Liver (tissue), 9 donors: Measurements from ENCODE around the gene CAMK1D. TPM values are rescaled to one million over a fixed set of nuclear protein-coding genes. Genes with fewer than 3 reads are reported as not detected.
A peak's percentile ranks its signal among the peaks of the same experiment; 100 is the strongest.

Experiments
- DNase-seq: peaks from one replicate; pipeline ENCODE4 v3.0.0-alpha.2; 2017; ENCODE audit warnings: low spot score
- H3K27ac ChIP-seq, 2 donors: one replicate each; pipeline ENCODE4 v1.7.0; 2013; ENCODE audit warnings: inconsistent platforms in 2 of 2, low read length in 2 of 2, control low read depth in 1 of 2, low read depth in 1 of 2, mild to moderate bottlenecking in 1 of 2
- H3K27me3 ChIP-seq, 4 donors: one replicate each; pipeline versions ENCODE4 v1.6.1 to v1.7.0; 2013; ENCODE audit warnings: low read length in 3 of 4, inconsistent platforms in 1 of 4, mild to moderate bottlenecking in 1 of 4, moderate library complexity in 1 of 4; ENCODE audit not compliant: control insufficient read depth in 4 of 4, insufficient read depth in 4 of 4
- H3K36me3 ChIP-seq, 4 donors: one replicate each; pipeline versions ENCODE4 v1.6.1 to v1.7.0; 2013; ENCODE audit warnings: low read length in 3 of 4, mild to moderate bottlenecking in 3 of 4, low read depth in 1 of 4, moderate library complexity in 1 of 4; ENCODE audit not compliant: control insufficient read depth in 4 of 4, insufficient read depth in 3 of 4
- H3K4me1 ChIP-seq, 4 donors: one replicate each; pipeline versions ENCODE4 v1.6.1 to v1.7.0; 2013; ENCODE audit warnings: low read length in 3 of 4, mild to moderate bottlenecking in 3 of 4, moderate library complexity in 1 of 4; ENCODE audit not compliant: control insufficient read depth in 4 of 4, insufficient read depth in 4 of 4
- H3K4me3 ChIP-seq, 3 donors: one replicate each; pipeline versions ENCODE4 v1.6.1 to v1.7.0; 2013; ENCODE audit warnings: low read length in 3 of 3, control low read depth in 1 of 3, low read depth in 1 of 3, mild to moderate bottlenecking in 1 of 3
- H3K9ac ChIP-seq, 2 donors: one replicate each; pipeline ENCODE4 v1.7.0; 2013; ENCODE audit warnings: low read length in 2 of 2, mild to moderate bottlenecking in 2 of 2, moderate library complexity in 2 of 2, control low read depth in 1 of 2, low read depth in 1 of 2
- H3K9me3 ChIP-seq, 4 donors: one replicate each; pipeline versions ENCODE4 v1.6.1 to v1.7.0; 2013; ENCODE audit warnings: low read length in 3 of 4; ENCODE audit not compliant: control insufficient read depth in 4 of 4
- HNF4A ChIP-seq, 2 donors: conservative IDR thresholded peaks; 2 replicates each; pipeline ENCODE4 v1.6.1; 2016; ENCODE audit warnings: antibody characterized with exemption in 2 of 2, mild to moderate bottlenecking in 2 of 2
- HNF4G ChIP-seq: IDR thresholded peaks from 2 replicates; pipeline ENCODE4 v1.6.1; 2016; ENCODE audit warnings: antibody characterized with exemption
- JUND ChIP-seq, 2 donors: IDR thresholded peaks; 2 replicates each; pipeline ENCODE4 v1.6.1; 2016; ENCODE audit warnings: antibody characterized with exemption in 2 of 2
- MAX ChIP-seq: IDR thresholded peaks from 2 replicates; pipeline ENCODE4 v1.6.1; 2016; ENCODE audit warnings: antibody characterized with exemption
- NR2F2 ChIP-seq: IDR thresholded peaks from 2 replicates; pipeline ENCODE4 v1.6.1; 2016; ENCODE audit warnings: antibody characterized with exemption
- RAD21 ChIP-seq, 2 donors: IDR thresholded peaks; 2 replicates each; pipeline ENCODE4 v1.6.1; 2016; ENCODE audit warnings: antibody characterized with exemption in 2 of 2, mild to moderate bottlenecking in 2 of 2
- SP1 ChIP-seq: IDR thresholded peaks from 2 replicates; pipeline ENCODE4 v1.6.1; 2018; ENCODE audit warnings: antibody characterized with exemption, mild to moderate bottlenecking
- TAF1 ChIP-seq: conservative IDR thresholded peaks from 2 replicates; pipeline ENCODE4 v1.6.1; 2016; ENCODE audit warnings: antibody characterized with exemption, mild to moderate bottlenecking
- YY1 ChIP-seq: IDR thresholded peaks from 2 replicates; pipeline ENCODE4 v1.6.1; 2016; ENCODE audit warnings: antibody characterized with exemption, mild to moderate bottlenecking
- WGBS: extraction: QIAGEN DNeasy Blood & Tissue Kit; methylation state at CpG from one replicate; pipeline ENCODE4 v1.1.7; 2013; 5-methylcytosine and 5-hydroxymethylcytosine counted together
- polyA plus RNA-seq, 2 donors: library from polyadenylated mRNA; stranded (reverse) in 1 of 2; unstranded in 1 of 2; fragments of 200-250 nt in 1 of 2; fragments of >200 nt in 1 of 2; fragmentation: Nextera tagmentation in 1 of 2; extraction: Ambion mirVana in 1 of 2; gene quantifications; one replicate each; pipeline versions ENCODE4 v1.2.1 to v1.2.3, GENCODE V29; 2013 to 2015
- total RNA-seq, 2 donors: library from RNA; depleted of rRNA; stranded (reverse); fragments of >200 nt; gene quantifications; one replicate each; pipeline ENCODE4 v1.2.3, GENCODE V29; 2014
- TF ChIP-seq, protein P1 (sequence below): fragments of 150-350 bp; IDR thresholded peaks from 2 replicates; pipeline ENCODE4 v1.5.1; 2017; ENCODE audit warnings: improper control_type of control experiment, low read depth, low read length; ENCODE audit not compliant: missing input control
- TF ChIP-seq, protein P2 (sequence below): IDR thresholded peaks from 2 replicates; pipeline ENCODE4 v1.6.1; 2016; ENCODE audit warnings: antibody characterized with exemption, mild to moderate bottlenecking
- TF ChIP-seq, protein P3 (sequence below): IDR thresholded peaks from 2 replicates; pipeline ENCODE4 v1.6.1; 2016; ENCODE audit warnings: antibody characterized with exemption
- donor health status: healthy.
- donor health status: healthy.
- donor health status: healthy.
- donor health status: healthy.
- donor health status: healthy.

The CAMK1D gene
- total and polyA plus RNA-seq, 4 donors: 2.7 to 10.1 (median 4.2) TPM

DNA sequence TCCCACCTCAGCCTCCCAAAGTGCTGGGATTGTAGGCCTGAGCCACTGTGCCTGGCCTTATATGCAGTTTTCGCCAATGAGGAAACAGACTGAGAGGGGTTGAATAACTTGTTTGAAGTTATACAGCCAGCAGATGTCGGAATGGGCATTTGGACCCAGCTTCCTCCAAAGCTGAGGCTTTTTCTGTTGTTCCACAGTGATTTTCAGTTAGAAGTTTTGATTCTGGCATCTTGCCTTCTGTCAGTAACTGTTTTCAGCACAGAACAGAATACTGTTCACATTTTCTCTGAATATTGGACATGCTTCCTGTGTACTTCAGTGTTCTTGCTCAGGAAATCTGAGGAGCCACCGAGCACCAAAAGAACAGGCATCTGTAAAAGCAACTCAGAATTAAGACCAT, 287.2 kb downstream of the CAMK1D start:
- TF ChIP-seq MAX: no peak
- TF ChIP-seq RAD21 (IDR thresholded peaks at IDR 0.05): peak in 1 of 2 donors; percentile 4
- Histone ChIP-seq H3K9me3 (no peaks in the 10 kb centered on the region), H3K27me3 (no peaks in the 10 kb centered on the region), H3K9ac (no peak overlapping the region), H3K4me3 (no peak overlapping the region), H3K36me3 (no peaks in the 10 kb centered on the region), H3K4me1 (peaks cover 3 to 12% (median 7%) of the 10 kb centered on the region in 4 donors), H3K27ac (no peak overlapping the region)
- 80% methylated on average over 3 of the region's 3 CpGs for WGBS
- DNase-seq: no peak

- H3K27ac ChIP-seq: no peak overlapping the region
- DNase-seq: no peak
- 94% methylated on average over 8 of the region's 8 CpGs for WGBS
- H3K9me3 ChIP-seq: no peaks in the 10 kb centered on the region
- no peaks in the 10 kb centered on the region for H3K27me3 ChIP-seq
- peaks cover 0 to 5% (median 2%) of the 10 kb centered on the region in 4 donors for H3K4me1 ChIP-seq
- TF ChIP-seq SP1 (no peak), NR2F2 (no peak), HNF4G (no peak), YY1 (no peak), TAF1 (no peak), JUND (IDR thresholded peaks at IDR 0.05) (no peak)
- TF ChIP-seq, protein P1, sequence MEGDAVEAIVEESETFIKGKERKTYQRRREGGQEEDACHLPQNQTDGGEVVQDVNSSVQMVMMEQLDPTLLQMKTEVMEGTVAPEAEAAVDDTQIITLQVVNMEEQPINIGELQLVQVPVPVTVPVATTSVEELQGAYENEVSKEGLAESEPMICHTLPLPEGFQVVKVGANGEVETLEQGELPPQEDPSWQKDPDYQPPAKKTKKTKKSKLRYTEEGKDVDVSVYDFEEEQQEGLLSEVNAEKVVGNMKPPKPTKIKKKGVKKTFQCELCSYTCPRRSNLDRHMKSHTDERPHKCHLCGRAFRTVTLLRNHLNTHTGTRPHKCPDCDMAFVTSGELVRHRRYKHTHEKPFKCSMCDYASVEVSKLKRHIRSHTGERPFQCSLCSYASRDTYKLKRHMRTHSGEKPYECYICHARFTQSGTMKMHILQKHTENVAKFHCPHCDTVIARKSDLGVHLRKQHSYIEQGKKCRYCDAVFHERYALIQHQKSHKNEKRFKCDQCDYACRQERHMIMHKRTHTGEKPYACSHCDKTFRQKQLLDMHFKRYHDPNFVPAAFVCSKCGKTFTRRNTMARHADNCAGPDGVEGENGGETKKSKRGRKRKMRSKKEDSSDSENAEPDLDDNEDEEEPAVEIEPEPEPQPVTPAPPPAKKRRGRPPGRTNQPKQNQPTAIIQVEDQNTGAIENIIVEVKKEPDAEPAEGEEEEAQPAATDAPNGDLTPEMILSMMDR: no peak
- TF ChIP-seq, protein P2, sequence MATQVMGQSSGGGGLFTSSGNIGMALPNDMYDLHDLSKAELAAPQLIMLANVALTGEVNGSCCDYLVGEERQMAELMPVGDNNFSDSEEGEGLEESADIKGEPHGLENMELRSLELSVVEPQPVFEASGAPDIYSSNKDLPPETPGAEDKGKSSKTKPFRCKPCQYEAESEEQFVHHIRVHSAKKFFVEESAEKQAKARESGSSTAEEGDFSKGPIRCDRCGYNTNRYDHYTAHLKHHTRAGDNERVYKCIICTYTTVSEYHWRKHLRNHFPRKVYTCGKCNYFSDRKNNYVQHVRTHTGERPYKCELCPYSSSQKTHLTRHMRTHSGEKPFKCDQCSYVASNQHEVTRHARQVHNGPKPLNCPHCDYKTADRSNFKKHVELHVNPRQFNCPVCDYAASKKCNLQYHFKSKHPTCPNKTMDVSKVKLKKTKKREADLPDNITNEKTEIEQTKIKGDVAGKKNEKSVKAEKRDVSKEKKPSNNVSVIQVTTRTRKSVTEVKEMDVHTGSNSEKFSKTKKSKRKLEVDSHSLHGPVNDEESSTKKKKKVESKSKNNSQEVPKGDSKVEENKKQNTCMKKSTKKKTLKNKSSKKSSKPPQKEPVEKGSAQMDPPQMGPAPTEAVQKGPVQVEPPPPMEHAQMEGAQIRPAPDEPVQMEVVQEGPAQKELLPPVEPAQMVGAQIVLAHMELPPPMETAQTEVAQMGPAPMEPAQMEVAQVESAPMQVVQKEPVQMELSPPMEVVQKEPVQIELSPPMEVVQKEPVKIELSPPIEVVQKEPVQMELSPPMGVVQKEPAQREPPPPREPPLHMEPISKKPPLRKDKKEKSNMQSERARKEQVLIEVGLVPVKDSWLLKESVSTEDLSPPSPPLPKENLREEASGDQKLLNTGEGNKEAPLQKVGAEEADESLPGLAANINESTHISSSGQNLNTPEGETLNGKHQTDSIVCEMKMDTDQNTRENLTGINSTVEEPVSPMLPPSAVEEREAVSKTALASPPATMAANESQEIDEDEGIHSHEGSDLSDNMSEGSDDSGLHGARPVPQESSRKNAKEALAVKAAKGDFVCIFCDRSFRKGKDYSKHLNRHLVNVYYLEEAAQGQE: no peak
- TF ChIP-seq, protein P3, sequence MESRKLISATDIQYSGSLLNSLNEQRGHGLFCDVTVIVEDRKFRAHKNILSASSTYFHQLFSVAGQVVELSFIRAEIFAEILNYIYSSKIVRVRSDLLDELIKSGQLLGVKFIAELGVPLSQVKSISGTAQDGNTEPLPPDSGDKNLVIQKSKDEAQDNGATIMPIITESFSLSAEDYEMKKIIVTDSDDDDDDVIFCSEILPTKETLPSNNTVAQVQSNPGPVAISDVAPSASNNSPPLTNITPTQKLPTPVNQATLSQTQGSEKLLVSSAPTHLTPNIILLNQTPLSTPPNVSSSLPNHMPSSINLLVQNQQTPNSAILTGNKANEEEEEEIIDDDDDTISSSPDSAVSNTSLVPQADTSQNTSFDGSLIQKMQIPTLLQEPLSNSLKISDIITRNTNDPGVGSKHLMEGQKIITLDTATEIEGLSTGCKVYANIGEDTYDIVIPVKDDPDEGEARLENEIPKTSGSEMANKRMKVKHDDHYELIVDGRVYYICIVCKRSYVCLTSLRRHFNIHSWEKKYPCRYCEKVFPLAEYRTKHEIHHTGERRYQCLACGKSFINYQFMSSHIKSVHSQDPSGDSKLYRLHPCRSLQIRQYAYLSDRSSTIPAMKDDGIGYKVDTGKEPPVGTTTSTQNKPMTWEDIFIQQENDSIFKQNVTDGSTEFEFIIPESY: no peak
- H3K4me3 ChIP-seq: no peak overlapping the region
- H3K36me3 ChIP-seq: no peaks in the 10 kb centered on the region
- no peak overlapping the region for H3K9ac ChIP-seq
These were observed 288.3 kb downstream of the CAMK1D start for GRCh38 chr10:12637649-12638048.

GRCh38 chr10:12638103-12638502, 288.8 kb downstream of the CAMK1D start:
- Histone ChIP-seq H3K36me3 (no peaks in the 10 kb centered on the region), H3K4me3 (no peak overlapping the region), H3K9ac (no peak overlapping the region), H3K27ac (no peak overlapping the region), H3K9me3 (no peaks in the 10 kb centered on the region), H3K4me1 (peaks cover 0 to 5% (median 2%) of the 10 kb centered on the region in 4 donors), H3K27me3 (no peaks in the 10 kb centered on the region)
- no peak for DNase-seq
- 77% methylated on average over 7 of the region's 7 CpGs for WGBS
- TF ChIP-seq TAF1: no peak
- TF ChIP-seq, protein P2: no peak
- TF ChIP-seq, protein P3: no peak
- TF ChIP-seq RAD21 (IDR thresholded peaks at IDR 0.05): no peak
- TF ChIP-seq NR2F2: no peak
- TF ChIP-seq HNF4A (conservative IDR thresholded peaks at IDR 0.05): no peak
